ENCODE results near the gene MMP14. TPM values are rescaled to one million over a fixed set of nuclear protein-coding genes. Genes with fewer than 3 reads are reported as not detected.

The MMP14 gene
- total and polyA plus RNA-seq, 2 experiments from 2014 or later, result 7.0 to 56.4 TPM

GRCh38 chr14:22801716-22802115, 34.7 kb upstream of the MMP14 start:
- H3K4me1 ChIP-seq (ENCODE audit: insufficient read depth), result peaks cover 10% of the 10 kb centered on the region

More at GRCh38 chr14:22801716-22802115, 34.7 kb upstream of the MMP14 start:
- Histone ChIP-seq H3K4me2 (no peak overlapping the region), H2AFZ (no peak overlapping the region), H3K27me3 (ENCODE audit: insufficient read depth) (no peaks in the 10 kb centered on the region), H3K27ac (ENCODE audit: low read depth) (no peak overlapping the region), H3K36me3 (ENCODE audit: insufficient read depth) (no peaks in the 10 kb centered on the region), H3K79me2 (replicated peaks; ENCODE audit: insufficient read depth) (no peaks in the 10 kb centered on the region), H3K9me2 (ENCODE audit: insufficient read depth) (peaks cover 5% of the 10 kb centered on the region; the same call in 1 of the 2 replicates), H4K20me1 (replicated peaks; ENCODE audit: insufficient read depth) (no peaks in the 10 kb centered on the region), H3K4me3 (no peak overlapping the region), H3F3A (replicated peaks; ENCODE audit: low read depth) (no peaks in the 10 kb centered on the region; the same call in 1 of the 2 replicates)
- peaks cover 10% of the 10 kb centered on the region for H3K27me3 Mint-ChIP-seq (ENCODE audit: insufficient read depth, low read depth, poor library complexity)
- ATAC-seq (no peak), DNase-seq (ENCODE audit: low spot score) (no peak)
- H3K36me3 Mint-ChIP-seq (ENCODE audit: low read depth), result no peaks in the 10 kb centered on the region
- peaks cover 11% of the 10 kb centered on the region for H3K4me1 Mint-ChIP-seq
- H3K4me3 Mint-ChIP-seq, result no peak overlapping the region
- no peak for TF ChIP-seq NANOG (IDR thresholded peaks at IDR 0.05; ENCODE audit: borderline replicate concordance)
- no peak for TF ChIP-seq POLR2AphosphoS5 (IDR thresholded peaks at IDR 0.05; ENCODE audit: low read depth)
- no peak for TF ChIP-seq STAT1 (IDR thresholded peaks at IDR 0.05; ENCODE audit: unreplicated experiment)
- TF ChIP-seq EZH2 (IDR thresholded peaks at IDR 0.05; ENCODE audit: low read depth, unreplicated experiment), result no peak
- no peak for TF ChIP-seq CTCF (conservative IDR thresholded peaks at IDR 0.05; ENCODE audit: low read depth in 2 of 2)
- TF ChIP-seq EZH2phosphoT487 (IDR thresholded peaks at IDR 0.05; ENCODE audit: unreplicated experiment), result no peak
- TF ChIP-seq ETS1 (IDR thresholded peaks at IDR 0.05), result no peak
- TF ChIP-seq REST (IDR thresholded peaks at IDR 0.05; ENCODE audit: unreplicated experiment), result no peak
- TF ChIP-seq ZNF462 (CRISPR knock-in tag; IDR thresholded peaks at IDR 0.05), result no peak
- no peak for TF ChIP-seq ZNF114 (CRISPR knock-in tag; IDR thresholded peaks at IDR 0.05)
- H3K27ac Mint-ChIP-seq, result no peak overlapping the region
- H3K9me3 Mint-ChIP-seq, result no peaks in the 10 kb centered on the region

Data from GM23338 (cell line).